GM10847 (cell line): ENCODE data around the gene MYL11.

Experiments used
- POLR2A ChIP-seq: IDR thresholded peaks from 2 replicates; pipeline ENCODE4 v1.6.1; 2011; ENCODE audit not compliant: insufficient read length; ENCODE audit errors: extremely low read depth

MYL11 gene

DNA sequence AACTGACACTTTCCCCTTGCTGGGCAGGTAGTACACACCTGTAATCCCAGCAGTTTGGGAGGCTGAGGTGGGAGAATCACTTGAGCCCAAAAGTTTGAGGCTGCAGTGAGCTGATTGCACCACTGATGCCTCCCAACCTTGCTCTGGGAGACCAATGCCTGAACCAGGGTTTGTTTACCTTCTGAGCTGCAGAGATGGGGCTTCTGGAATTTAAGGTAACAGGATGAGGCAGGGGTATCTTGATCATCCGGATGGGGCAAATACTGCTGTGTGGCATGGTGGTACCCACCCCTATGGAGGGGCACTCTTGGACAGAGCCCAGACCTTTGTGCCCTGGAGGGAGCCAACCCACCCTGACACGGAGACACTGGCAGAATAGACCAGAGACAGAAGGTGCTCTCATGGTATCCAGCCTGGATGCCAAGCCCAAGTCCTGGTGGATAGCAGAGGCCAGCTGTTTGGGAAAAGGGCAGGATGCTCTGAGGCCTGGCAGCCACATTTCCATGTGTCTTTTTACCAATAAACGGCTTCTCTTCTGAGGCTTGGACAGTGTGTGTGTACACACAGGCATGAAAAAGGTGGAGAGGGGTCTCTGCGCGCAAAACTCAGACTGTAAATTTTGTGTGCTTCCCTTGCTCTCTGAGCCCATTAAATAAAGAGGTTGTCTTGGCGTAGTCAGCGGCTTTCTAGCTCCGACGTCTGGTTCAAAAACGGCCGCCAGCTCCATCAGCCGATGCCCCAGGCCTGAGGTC lies 25.0 kb downstream of the MYL11 start:
- no peak for TF ChIP-seq POLR2A

DNA sequence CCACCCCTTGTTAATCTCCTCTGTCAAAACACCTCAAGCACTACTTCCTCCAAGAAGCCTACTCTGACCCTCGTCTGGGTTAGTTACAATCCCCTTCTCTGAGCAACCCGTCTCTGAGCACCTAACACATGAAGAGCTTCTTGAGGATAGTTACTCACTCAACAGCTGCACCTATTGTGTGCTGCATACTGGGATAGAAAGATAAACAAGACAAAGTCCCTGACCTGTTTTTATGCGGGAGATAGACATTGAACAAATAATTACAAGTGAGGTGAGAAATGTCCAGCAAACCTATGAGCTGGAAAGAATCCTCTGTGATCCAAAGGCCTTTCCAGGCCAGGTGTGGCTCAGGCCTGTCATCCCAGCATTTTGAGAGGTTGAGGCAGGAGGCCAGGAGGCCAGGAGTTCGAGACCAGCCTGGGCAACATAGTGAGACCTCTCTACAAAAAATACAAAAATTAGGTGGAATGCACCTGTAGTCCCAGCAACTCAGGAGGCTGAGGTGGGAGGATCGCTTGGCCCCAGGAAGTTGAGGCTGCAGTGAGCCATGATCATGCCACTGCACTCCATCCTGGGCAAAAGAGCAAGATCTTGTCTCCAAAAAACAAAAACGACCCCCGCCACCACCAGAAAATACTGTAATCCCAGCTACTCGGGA lies 27.3 kb downstream of the MYL11 start:
- TF ChIP-seq POLR2A: no peak

DNA sequence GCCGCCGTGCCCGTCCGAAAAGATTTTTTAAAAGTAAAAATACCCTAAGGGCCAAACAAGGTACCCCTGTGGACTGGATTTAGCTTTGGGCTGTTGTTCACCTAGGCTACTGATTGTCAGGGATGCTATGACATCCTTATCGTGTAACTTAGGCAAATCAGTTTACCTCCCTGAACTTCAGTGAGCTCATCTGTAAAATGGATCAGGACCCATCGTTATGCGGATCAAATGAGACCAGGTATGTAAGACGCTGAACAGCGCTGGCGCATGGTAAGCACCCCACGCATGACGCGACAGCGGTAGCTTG lies 32.1 kb downstream of the MYL11 start:
- TF ChIP-seq POLR2A: no peak

DNA sequence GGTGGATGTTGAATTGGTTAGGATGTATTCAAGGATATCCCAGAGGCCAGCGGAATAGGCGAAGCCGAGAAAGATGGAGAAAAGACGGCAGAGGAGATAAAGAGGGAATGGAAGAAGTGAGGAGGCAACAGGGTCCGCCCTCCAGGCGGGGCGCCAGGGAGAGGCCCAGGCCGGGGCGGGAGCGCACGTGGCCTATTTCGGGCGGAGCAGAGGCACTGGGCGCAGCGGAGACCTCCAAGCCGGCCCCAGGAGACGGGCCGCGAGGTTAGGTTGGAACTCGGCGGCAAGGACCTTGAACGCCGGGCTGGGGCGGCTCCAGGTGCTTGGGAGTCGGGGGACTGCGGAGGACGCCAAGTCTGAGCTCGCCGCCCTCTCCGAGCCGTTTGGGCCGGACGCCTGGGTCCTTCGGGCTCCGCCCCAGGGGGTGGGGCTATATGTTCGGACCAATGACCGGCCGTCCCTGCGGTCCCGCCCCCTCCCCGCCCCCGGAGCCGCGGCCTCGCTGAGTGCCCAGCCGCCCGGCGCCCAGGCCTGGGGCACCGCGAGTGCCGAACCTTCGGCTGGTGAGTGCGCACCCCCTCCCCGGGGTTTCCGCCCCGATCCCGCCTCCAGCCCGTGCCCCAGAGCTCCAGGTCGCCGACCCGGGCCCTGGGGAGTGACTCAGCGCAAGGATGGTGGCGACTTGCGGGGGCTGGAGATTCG lies 32.7 kb downstream of the MYL11 start, which contains the start of gene ZNF771:
ZNF771 (plus strand) TSS at position 505 of the 702 bp plus-strand sequence. CDS start 448 bp downstream, outside the sequence.
- peak; percentile 43 for TF ChIP-seq POLR2A

- no peak for TF ChIP-seq POLR2A
Observed at GRCh38 chr16:30407804-30408534, 33.4 kb downstream of the MYL11 start.

DNA sequence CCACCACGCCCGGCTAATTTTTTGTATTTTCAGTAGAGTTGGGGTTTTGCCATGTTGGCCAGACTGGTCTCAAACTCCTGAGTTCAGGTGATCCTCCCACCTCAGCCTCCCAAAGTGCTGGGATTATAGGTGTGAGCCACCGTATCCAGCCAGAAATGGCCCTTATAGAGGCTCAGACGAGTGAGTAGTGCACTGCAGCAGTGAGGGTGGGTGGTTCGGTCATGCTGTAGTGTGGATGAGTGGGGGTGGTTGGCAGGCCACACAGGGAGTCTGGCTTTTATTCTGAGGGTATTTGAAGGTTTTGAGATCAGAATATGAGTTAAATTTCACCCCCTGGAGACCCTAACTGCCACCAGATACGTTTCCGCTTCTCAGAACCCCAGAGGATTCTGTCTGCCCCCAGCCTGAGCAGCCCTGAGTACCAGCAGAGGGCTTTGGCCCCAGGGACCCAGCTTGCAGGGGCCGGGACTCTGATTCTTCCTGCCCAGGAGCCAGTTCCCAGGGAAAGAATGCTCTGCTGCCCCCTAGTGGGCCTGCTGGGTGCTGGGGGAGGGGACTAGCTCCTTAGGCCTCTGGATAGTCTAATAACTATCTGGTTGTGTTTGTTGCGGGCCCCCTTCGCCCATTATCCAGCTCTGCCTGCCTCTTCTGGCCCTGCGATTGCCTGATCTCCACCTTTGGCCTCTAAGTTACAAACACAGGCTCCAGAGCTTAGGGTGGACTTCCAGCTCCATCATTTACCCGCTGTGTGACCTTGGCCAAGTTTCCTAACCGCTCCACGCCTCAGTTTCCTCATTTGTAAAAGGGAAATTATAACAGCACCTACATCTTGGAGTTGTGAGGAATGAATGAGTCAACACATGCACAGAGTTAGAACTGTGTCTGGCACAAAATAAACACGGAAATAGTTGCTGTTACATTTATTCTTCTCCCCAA lies 34.8 kb downstream of the MYL11 start:
- TF ChIP-seq POLR2A: no peak

DNA sequence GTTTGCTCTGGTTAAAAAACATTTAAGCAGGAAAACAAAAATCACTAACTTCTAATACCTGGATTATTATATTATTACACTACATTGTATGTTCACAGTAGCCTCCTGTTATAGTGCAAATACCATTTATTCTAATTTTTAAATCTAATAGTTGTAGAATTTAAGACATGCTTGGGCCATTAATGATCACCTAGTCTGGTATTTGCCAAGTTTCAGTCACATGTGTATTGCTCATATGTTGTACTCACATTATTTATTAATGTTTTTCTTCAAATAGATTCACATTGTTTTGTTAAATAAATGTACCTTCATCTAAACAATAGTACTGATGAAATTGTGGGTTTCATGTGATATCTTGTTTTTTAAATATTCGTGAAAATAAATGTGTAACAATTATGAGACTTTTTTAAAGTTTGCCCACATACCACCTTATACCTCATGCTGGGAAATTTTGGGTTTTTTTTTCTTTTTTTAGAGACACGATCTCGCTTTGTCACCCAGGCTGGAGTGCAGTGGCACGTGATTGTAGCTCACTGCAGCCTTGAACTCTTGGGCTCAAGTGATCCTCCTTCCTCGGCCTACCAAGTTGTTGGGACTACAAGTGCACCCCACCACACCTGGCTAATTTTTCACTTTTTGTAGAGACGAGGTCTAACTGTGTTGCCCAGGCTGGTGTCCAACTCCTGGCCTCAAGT lies 38.7 kb downstream of the MYL11 start:
- no peak for TF ChIP-seq POLR2A

- no peak for TF ChIP-seq POLR2A
Observed at GRCh38 chr16:30414159-30414558, 39.6 kb downstream of the MYL11 start.

DNA sequence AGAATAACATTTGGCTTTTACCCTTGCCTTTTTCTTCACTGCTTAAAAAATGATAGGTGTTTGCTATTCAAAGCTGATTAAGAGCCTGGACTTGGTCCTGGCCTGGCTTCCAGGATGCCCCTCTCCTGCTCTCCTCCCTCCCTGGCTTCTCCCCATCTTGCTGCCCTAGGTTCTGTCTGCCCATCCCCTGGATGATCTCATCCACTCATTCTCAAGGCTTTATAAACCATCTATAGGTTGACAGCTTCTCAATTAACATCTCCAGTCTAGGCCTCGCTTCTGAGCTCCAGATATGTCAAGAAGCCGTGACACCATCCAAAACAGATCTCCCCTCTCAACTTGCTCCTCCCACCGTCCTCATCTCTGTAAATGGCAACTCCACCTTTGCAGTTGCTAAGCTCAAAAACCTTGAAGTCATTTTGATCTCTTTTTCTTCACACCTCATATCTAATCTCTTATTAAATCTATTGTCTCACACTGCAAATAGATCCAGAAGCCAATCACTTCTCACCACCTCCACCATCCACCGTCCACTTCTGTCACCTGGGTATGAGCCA lies 41.5 kb downstream of the MYL11 start:
- TF ChIP-seq POLR2A: no peak

- TF ChIP-seq POLR2A: no peak
Observed at GRCh38 chr16:30416624-30417528, 42.3 kb downstream of the MYL11 start.

GRCh38 chr16:30417529-30418349 lies 43.1 kb downstream of the MYL11 start:
- peak; percentile 14 for TF ChIP-seq POLR2A
